ENCODE measurements around the gene PIP4K2A.

The PIP4K2A gene

DNA sequence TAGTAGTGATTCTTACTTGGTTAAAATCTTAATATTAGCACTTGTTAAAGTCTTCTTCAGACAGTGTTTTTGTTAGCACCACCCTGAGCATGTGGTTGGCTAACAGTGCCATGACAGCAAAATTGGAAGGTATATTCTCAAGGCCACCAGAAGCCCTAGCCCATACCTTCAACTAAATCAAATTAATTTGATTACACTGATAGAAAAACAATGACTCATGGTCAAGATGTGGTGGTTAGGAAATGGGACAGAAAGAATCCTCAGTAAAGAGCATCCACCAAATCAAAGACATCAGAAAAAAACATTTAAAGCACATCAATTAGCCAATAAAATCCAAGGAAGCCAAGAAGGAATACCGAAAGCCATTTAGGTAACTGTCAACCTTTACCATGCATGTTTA, 75.5 kb downstream of the PIP4K2A start:
- Histone ChIP-seq H3K9me3 (ENCODE audit: control insufficient read depth, insufficient read depth, low read depth, low read length) (peaks cover 5% of the 10 kb centered on the region; the same call in 1 of the 2 replicates), H3K4me1 (ENCODE audit: control insufficient read depth, insufficient read depth, low read length) (0 out of 2 replicates have a peak, but pooled peaks cover 3% of the 10 kb centered on the region), H3K9ac (ENCODE audit: low read length) (no peak overlapping the region), H3K36me3 (ENCODE audit: control insufficient read depth, insufficient read depth, low read length) (no peaks in the 10 kb centered on the region), H3K27me3 (ENCODE audit: control insufficient read depth, insufficient read depth, low read length) (no peaks in the 10 kb centered on the region), H3K4me3 (ENCODE audit: low read depth, low read length) (no peak overlapping the region), H3K27ac (ENCODE audit: low read depth, low read length) (no peak overlapping the region)

DNA sequence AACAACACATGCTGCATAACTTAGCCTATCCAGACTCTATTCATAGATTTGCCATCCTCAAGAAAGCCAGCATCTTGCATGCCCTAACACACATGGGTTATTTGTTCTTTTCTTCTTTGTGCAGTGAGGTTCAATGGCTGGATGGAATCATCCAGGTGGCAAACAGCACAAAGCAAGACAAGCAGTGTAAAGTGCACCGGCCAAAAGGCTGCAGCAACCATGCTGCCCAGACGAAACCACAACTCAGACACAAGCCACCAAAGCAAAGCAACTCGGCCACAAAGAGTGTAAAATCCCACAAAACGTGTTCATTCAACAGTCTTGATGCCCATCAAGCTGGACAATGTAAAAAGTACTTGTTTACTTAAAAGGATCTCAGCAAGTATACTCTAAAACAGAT, 76.9 kb downstream of the PIP4K2A start:
- Histone ChIP-seq H3K9me3 (ENCODE audit: control insufficient read depth, insufficient read depth, low read depth, low read length) (peaks cover 5% of the 10 kb centered on the region; the same call in 1 of the 2 replicates), H3K4me1 (ENCODE audit: control insufficient read depth, insufficient read depth, low read length) (no peaks in the 10 kb centered on the region), H3K27me3 (ENCODE audit: control insufficient read depth, insufficient read depth, low read length) (no peaks in the 10 kb centered on the region), H3K36me3 (ENCODE audit: control insufficient read depth, insufficient read depth, low read length) (no peaks in the 10 kb centered on the region), H3K27ac (ENCODE audit: low read depth, low read length) (no peak overlapping the region), H3K9ac (ENCODE audit: low read length) (no peak overlapping the region), H3K4me3 (ENCODE audit: low read depth, low read length) (no peak overlapping the region)

DNA sequence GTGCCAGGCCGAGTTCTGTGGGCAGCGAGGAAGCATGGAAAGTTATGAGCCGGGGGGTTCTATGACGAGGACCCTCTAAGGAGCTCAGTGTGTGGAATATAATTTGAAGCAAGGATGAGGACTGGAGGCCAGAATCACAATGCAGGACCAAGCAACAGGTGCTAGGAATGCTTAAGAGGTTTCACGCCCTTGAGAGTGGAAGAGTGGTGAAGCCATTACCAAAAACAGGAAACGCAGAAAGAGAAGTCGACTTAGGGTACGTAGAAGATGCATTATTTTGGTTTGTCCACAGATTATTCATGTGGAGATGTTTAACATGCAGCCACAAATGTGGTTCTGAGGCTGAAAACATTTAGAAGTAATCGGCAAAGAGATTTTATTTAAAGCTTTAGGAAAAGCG, 78.7 kb downstream of the PIP4K2A start:
- Histone ChIP-seq H3K36me3 (ENCODE audit: control insufficient read depth, insufficient read depth, low read length) (no peaks in the 10 kb centered on the region), H3K4me3 (ENCODE audit: low read depth, low read length) (no peak overlapping the region), H3K4me1 (ENCODE audit: control insufficient read depth, insufficient read depth, low read length) (peaks cover 12% of the 10 kb centered on the region), H3K27me3 (ENCODE audit: control insufficient read depth, insufficient read depth, low read length) (no peaks in the 10 kb centered on the region), H3K9me3 (ENCODE audit: control insufficient read depth, insufficient read depth, low read depth, low read length) (peaks cover 5% of the 10 kb centered on the region; the same call in 1 of the 2 replicates), H3K9ac (ENCODE audit: low read length) (no peak overlapping the region), H3K27ac (ENCODE audit: low read depth, low read length) (no peak overlapping the region)

DNA sequence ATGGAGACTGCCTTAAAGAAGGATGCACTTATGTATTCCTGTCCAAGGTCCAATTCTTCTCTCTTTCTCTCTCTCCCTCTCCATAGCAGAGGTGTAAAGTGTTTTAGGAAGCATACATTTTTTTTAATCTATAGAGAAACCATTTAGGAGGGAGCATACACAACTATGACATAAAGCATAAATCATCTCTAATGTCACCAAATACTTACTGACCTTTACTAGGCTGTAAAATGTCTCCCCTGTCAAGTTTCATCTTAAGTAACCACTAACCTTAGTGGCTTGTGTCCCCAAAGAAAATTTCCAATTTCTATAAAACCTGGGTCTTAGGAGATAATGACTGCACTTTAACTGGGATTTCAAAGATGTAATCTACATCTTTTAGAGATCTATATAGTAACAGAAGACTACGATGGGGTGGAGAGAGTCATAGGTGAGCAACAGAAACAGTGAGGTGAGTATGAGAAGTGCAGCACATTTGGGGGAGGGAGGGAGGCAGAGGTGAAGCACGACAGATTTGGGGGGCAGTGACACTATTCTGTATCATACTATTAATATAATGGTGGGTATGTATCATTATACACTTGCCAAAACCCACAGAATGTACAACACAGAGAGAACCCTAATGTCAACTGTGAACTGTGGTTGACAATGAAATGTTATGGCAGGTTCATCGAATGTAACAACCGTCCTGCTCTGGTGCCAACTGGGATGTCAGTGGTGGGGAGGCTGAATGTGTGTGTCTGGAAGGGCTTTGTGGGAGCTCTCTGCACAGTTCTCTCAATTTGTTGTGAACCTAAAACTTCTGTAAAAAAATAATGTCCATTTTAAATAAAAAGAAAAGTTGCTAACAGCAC, 79.5 kb downstream of the PIP4K2A start:
- Histone ChIP-seq H3K27me3 (ENCODE audit: control insufficient read depth, insufficient read depth, low read length) (no peaks in the 10 kb centered on the region), H3K27ac (ENCODE audit: low read depth, low read length) (no peak overlapping the region), H3K4me1 (ENCODE audit: control insufficient read depth, insufficient read depth, low read length) (peaks cover 20% of the 10 kb centered on the region), H3K4me3 (ENCODE audit: low read depth, low read length) (no peak overlapping the region), H3K9me3 (ENCODE audit: control insufficient read depth, insufficient read depth, low read depth, low read length) (peaks cover 5% of the 10 kb centered on the region; the same call in 1 of the 2 replicates), H3K9ac (ENCODE audit: low read length) (no peak overlapping the region), H3K36me3 (ENCODE audit: control insufficient read depth, insufficient read depth, low read length) (no peaks in the 10 kb centered on the region)

DNA sequence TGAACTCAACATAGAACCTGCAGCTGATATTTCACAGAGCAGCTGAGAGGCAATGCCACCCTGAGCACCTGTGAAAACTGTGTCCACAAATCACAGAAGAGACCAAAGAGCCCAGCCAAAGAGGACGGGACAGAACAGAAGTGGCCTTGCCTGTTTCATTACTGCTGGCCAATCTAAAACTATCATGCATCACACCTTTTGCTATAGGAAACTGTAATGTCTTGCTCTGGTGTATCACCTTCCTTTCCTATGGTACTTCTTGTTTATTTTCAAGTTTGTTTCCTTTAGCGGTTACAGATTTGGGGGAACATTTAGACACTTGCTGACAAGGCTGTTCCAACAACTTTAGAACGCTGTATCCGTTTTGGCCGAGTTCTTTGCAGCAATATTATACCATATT, 80.3 kb downstream of the PIP4K2A start:
- peaks cover 5% of the 10 kb centered on the region; the same call in 1 of the 2 replicates for H3K9me3 ChIP-seq (ENCODE audit: control insufficient read depth, insufficient read depth, low read depth, low read length)
- H3K9ac ChIP-seq (ENCODE audit: low read length) = no peak overlapping the region
- no peak overlapping the region for H3K4me3 ChIP-seq (ENCODE audit: low read depth, low read length)
- H3K36me3 ChIP-seq (ENCODE audit: control insufficient read depth, insufficient read depth, low read length) = no peaks in the 10 kb centered on the region
- peaks cover 23% of the 10 kb centered on the region for H3K4me1 ChIP-seq (ENCODE audit: control insufficient read depth, insufficient read depth, low read length)
- no peak overlapping the region for H3K27ac ChIP-seq (ENCODE audit: low read depth, low read length)
- H3K27me3 ChIP-seq (ENCODE audit: control insufficient read depth, insufficient read depth, low read length) = no peaks in the 10 kb centered on the region

DNA sequence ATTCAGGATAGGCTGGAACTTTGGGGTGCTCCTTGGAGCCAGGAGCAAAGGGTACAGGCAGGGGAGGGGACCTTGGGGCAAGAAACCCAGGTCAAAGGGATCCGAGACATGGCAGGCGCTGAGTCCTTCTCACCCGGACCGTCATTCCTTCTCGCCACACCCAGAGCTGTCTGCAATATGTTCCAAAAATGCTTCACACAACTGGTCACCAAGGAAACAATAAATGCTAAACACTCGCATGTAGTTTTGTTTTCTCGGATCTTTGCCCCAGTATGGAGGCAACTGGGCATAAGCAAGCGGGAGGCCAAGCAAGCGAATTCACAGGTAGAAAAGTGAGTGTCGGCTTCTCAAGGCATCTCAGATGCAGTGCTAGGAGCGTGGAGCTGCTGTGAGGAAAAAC, 80.8 kb downstream of the PIP4K2A start:
- H3K27me3 ChIP-seq (ENCODE audit: control insufficient read depth, insufficient read depth, low read length) = no peaks in the 10 kb centered on the region
- H3K9me3 ChIP-seq (ENCODE audit: control insufficient read depth, insufficient read depth, low read depth, low read length) = peaks cover 5% of the 10 kb centered on the region; the same call in 1 of the 2 replicates
- H3K4me3 ChIP-seq (ENCODE audit: low read depth, low read length) = no peak overlapping the region
- no peak overlapping the region for H3K9ac ChIP-seq (ENCODE audit: low read length)
- no peaks in the 10 kb centered on the region for H3K36me3 ChIP-seq (ENCODE audit: control insufficient read depth, insufficient read depth, low read length)
- peaks cover 23% of the 10 kb centered on the region for H3K4me1 ChIP-seq (ENCODE audit: control insufficient read depth, insufficient read depth, low read length)
- no peak overlapping the region for H3K27ac ChIP-seq (ENCODE audit: low read depth, low read length)

DNA sequence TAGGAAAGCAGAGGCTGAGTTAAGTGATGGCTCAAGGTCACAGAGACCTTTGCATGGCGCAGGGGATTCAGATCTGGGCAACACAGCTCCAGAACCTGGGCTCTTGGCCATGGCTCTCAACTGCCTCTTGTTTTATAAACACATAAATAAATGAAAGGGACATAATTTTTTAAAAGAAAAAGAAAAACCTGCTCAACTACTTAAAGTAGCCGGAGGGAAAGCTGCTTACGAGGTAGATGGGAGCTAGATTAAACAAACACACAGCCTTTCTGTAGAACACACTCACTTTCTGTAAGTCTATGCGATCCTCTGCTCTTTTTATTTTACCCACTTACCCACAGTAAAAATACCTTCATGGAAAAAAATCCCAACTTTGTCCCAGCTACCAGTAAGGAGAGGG, 81.3 kb downstream of the PIP4K2A start:
- no peaks in the 10 kb centered on the region for H3K27me3 ChIP-seq (ENCODE audit: control insufficient read depth, insufficient read depth, low read length)
- peaks cover 23% of the 10 kb centered on the region for H3K4me1 ChIP-seq (ENCODE audit: control insufficient read depth, insufficient read depth, low read length)
- no peak overlapping the region for H3K9ac ChIP-seq (ENCODE audit: low read length)
- peaks cover 5% of the 10 kb centered on the region; the same call in 1 of the 2 replicates for H3K9me3 ChIP-seq (ENCODE audit: control insufficient read depth, insufficient read depth, low read depth, low read length)
- H3K36me3 ChIP-seq (ENCODE audit: control insufficient read depth, insufficient read depth, low read length) = no peaks in the 10 kb centered on the region
- no peak overlapping the region for H3K27ac ChIP-seq (ENCODE audit: low read depth, low read length)
- H3K4me3 ChIP-seq (ENCODE audit: low read depth, low read length) = no peak overlapping the region

DNA sequence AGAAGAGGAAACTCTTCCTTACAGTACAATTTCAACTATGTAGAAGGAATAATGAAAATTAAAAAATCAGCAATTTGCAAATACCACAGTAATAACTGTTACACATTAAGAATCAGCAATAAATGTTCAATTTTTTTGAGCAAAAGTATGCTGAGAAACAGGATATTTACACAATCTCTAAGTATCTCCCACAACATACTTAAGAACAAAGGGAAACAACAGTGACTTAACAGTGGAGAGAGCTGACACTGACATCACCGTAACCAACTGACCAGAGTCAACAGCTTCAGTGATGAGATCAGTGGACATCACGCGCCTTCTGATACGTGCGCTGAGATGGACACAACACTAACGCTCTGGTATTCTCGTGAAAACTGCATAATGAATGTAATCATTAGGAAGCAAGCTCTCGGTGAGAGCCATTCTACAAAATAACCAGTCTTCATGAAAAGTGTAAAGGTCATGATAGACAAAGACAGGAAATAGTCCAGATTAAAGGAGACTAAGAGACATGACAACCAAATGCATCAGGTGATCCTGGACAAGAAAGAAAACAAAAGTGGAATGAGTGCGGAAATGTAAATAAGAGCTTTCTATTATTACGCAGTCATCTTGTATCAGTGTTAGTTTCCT, 82.6 kb downstream of the PIP4K2A start:
- H3K27me3 ChIP-seq (ENCODE audit: control insufficient read depth, insufficient read depth, low read length) = no peaks in the 10 kb centered on the region
- H3K4me3 ChIP-seq (ENCODE audit: low read depth, low read length) = no peak overlapping the region
- H3K36me3 ChIP-seq (ENCODE audit: control insufficient read depth, insufficient read depth, low read length) = no peaks in the 10 kb centered on the region
- H3K9me3 ChIP-seq (ENCODE audit: control insufficient read depth, insufficient read depth, low read depth, low read length) = no peaks in the 10 kb centered on the region
- H3K9ac ChIP-seq (ENCODE audit: low read length) = no peak overlapping the region
- H3K27ac ChIP-seq (ENCODE audit: low read depth, low read length) = no peak overlapping the region
- H3K4me1 ChIP-seq (ENCODE audit: control insufficient read depth, insufficient read depth, low read length) = peaks cover 30% of the 10 kb centered on the region

DNA sequence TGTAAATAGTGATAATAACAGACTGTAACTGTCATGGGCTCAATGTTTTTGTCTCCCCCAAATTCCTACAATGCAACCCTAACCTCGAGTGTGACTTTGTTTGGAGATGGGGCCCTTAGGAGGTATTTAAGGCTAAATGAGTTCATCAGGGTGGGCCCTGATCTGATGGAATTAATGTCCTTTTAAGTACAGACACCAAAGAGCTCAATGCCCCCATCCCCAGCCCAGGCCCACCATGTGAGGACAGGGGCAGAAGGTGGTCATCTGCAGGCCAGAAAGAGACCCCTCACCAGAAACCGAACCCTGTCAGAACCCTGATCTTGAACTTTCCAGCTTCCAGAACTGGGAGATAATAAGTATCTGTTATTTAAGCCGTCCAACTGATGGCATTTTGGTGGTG, 83.2 kb downstream of the PIP4K2A start:
- Histone ChIP-seq H3K27me3 (ENCODE audit: control insufficient read depth, insufficient read depth, low read length) (no peaks in the 10 kb centered on the region), H3K36me3 (ENCODE audit: control insufficient read depth, insufficient read depth, low read length) (no peaks in the 10 kb centered on the region), H3K4me1 (ENCODE audit: control insufficient read depth, insufficient read depth, low read length) (peaks cover 33% of the 10 kb centered on the region), H3K27ac (ENCODE audit: low read depth, low read length) (no peak overlapping the region), H3K4me3 (ENCODE audit: low read depth, low read length) (no peak overlapping the region), H3K9ac (ENCODE audit: low read length) (no peak overlapping the region), H3K9me3 (ENCODE audit: control insufficient read depth, insufficient read depth, low read depth, low read length) (no peaks in the 10 kb centered on the region)

DNA sequence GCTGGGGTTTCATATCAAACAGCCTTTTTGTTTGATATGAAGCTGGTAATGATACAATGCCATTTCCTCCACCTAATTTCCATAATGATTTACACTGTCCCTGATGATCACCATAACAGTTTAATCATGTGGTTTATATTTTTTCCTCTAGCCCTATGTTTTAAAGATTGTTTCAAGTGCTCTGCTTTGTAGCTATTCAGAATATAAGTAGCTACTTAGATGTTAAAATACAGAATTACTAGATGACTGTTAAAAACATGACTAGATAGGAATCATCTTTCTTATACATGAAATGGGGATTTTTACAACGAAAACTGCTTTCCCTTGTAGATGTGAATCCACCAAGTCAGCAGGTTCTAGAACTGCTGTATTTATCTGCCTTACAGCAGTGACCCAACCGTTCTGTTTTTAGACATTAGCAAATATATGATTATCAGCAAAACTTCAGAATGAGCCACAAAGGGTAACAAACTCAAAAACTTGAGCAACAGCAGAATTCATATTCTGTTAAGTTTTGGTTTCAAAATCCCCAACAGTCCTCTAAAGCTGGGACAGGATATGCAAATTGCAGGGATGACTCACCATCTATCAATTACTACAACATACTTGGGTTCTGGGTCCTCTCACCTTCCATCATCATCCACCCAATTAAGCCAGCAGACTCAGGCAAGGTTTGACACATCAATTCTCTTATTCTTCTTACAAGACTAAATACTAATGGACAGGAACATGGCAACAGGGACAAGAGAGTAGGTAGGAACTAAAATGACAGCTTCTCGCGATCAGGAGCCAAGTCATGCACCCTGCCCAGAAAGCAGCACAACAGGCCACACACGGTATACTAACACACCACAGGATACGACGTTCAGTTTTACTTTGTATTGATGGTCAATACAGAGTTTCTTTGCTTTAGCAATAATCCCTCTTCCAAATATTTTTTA, 83.9 kb downstream of the PIP4K2A start:
- Histone ChIP-seq H3K27me3 (ENCODE audit: control insufficient read depth, insufficient read depth, low read length) (no peaks in the 10 kb centered on the region), H3K36me3 (ENCODE audit: control insufficient read depth, insufficient read depth, low read length) (no peaks in the 10 kb centered on the region), H3K9me3 (ENCODE audit: control insufficient read depth, insufficient read depth, low read depth, low read length) (no peaks in the 10 kb centered on the region), H3K9ac (ENCODE audit: low read length) (no peak overlapping the region), H3K4me3 (ENCODE audit: low read depth, low read length) (no peak overlapping the region), H3K4me1 (ENCODE audit: control insufficient read depth, insufficient read depth, low read length) (peaks cover 40% of the 10 kb centered on the region), H3K27ac (ENCODE audit: low read depth, low read length) (peak overlapping the region; percentile 51; the same call in 1 of the 2 replicates)

All from HUES6 (cell line).